Endothelial cell of umbilical vein (primary cell): ENCODE measurements around the gene TARS1. TPM values are rescaled to one million over a fixed set of nuclear protein-coding genes. Genes with fewer than 3 reads are reported as not detected.

Experiments used
- BruUV-seq: library from RNA; stranded (reverse); fragments of 400-500 nt; replicated peaks from 2 replicates; lab custom pipeline; 2021; lab: Mats Ljungman, UMichigan
- CTCF ChIA-PET: fragments of 300-600, 350-600 bp; sonication (Branson Sonifier 250); formaldehyde crosslinking; loops from one replicate; lab custom pipeline; 2021; ENCODE audit warnings: antibody characterized with exemption, inconsistent platforms; lab: Charles Lee
- POLR2A ChIA-PET: fragments of 300-600, 350-600 bp; sonication (Branson Sonifier 250); formaldehyde crosslinking; loops from one replicate; lab custom pipeline; 2021; ENCODE audit warnings: antibody characterized with exemption, inconsistent platforms; lab: Charles Lee
- DNase-seq: peaks from one replicate; pipeline ENCODE4 v3.0.0-alpha.2; 2011; ENCODE audit warnings: low read depth, low spot score
- FAIRE-seq: peaks from 2 replicates; lab custom pipeline; 2011; peaks lifted over from hg19 to GRCh38; lab: Jason Lieb, UNC
- H2AFZ ChIP-seq: 2 replicates; pipeline ENCODE4 v1.6.0; 2012; ENCODE audit warnings: low read depth, low read length, control low read depth, inconsistent platforms
- H3K27ac ChIP-seq: 2 replicates; pipeline ENCODE4 v1.5.1; 2011; ENCODE audit warnings: low read depth, mild to moderate bottlenecking, control low read depth, low read length, moderate library complexity; ENCODE audit not compliant: insufficient read depth
- H3K27me3 ChIP-seq, 2 experiments: 2 replicates each; pipeline versions ENCODE4 v1.6.0 to v1.6.1; 2011; ENCODE audit warnings: low read length in 2 of 2, mixed read lengths in 1 of 2; ENCODE audit not compliant: control insufficient read depth in 2 of 2, insufficient read depth in 2 of 2
- H3K36me3 ChIP-seq, 2 experiments: 2 replicates in 1 of 2; 3 replicates in 1 of 2; pipeline ENCODE4 v1.5.1; 2011; ENCODE audit warnings: low read length in 2 of 2, mild to moderate bottlenecking in 1 of 2, moderate library complexity in 1 of 2; ENCODE audit not compliant: control insufficient read depth in 2 of 2, insufficient read depth in 2 of 2; ENCODE audit errors: extremely low read depth in 1 of 2
- H3K4me1 ChIP-seq: 3 replicates; pipeline ENCODE4 v1.5.1; 2011; ENCODE audit warnings: mild to moderate bottlenecking, low read length; ENCODE audit not compliant: control insufficient read depth, insufficient read depth; ENCODE audit errors: extremely low read depth
- H3K4me2 ChIP-seq: 2 replicates; pipeline ENCODE4 v1.6.1; 2011; ENCODE audit warnings: low read length, control low read depth, mixed read lengths; ENCODE audit not compliant: insufficient read depth
- H3K4me3 ChIP-seq, 3 experiments: fragments of 200-600 bp in 1 of 3; sonication (generic), shearing (Covaris generic) in 1 of 3; replicated peaks in 1 of 3; 2 replicates each; pipeline ENCODE4 v1.5.1; 2011 to 2016; ENCODE audit warnings: control low read depth in 3 of 3, low read length in 3 of 3, mild to moderate bottlenecking in 2 of 3, inconsistent platforms in 1 of 3, low read depth in 1 of 3, moderate library complexity in 1 of 3; ENCODE audit not compliant: insufficient read depth in 1 of 3
- H3K79me2 ChIP-seq: 2 replicates; pipeline ENCODE4 v1.6.0; 2012; ENCODE audit warnings: low read length, inconsistent platforms; ENCODE audit not compliant: control insufficient read depth, insufficient read depth
- H3K9ac ChIP-seq: replicated peaks from 2 replicates; pipeline ENCODE3; 2011; ENCODE audit warnings: low read length, control low read depth; ENCODE audit not compliant: insufficient read depth; ENCODE audit errors: extremely low read depth
- H3K9me1 ChIP-seq: replicated peaks from 3 replicates; pipeline ENCODE4 v1.6.0; 2011; ENCODE audit warnings: mild to moderate bottlenecking, low read length; ENCODE audit not compliant: control insufficient read depth, insufficient read depth; ENCODE audit errors: extremely low read depth
- H3K9me3 ChIP-seq: replicated peaks from 2 replicates; pipeline ENCODE4 v1.5.1; 2012; ENCODE audit warnings: low read length, inconsistent platforms; ENCODE audit not compliant: control insufficient read depth, insufficient read depth
- H4K20me1 ChIP-seq: replicated peaks from 2 replicates; pipeline ENCODE3; 2011; ENCODE audit warnings: mild to moderate bottlenecking, low read length; ENCODE audit not compliant: control insufficient read depth, insufficient read depth; ENCODE audit errors: extremely low read depth
- CTCF ChIP-seq, 2 donors: IDR thresholded peaks; 1 replicate in 1 of 2; 2 replicates in 1 of 2; pipeline ENCODE4 v1.5.1; 2011; ENCODE audit warnings: low read length in 2 of 2, mild to moderate bottlenecking in 2 of 2, moderate library complexity in 2 of 2, control low read depth in 1 of 2, inconsistent platforms in 1 of 2, low read depth in 1 of 2; ENCODE audit not compliant: insufficient read depth in 1 of 2; ENCODE audit errors: extremely low read depth in 1 of 2
- EZH2 ChIP-seq: IDR thresholded peaks from 2 replicates; pipeline ENCODE4 v1.6.1; 2012; ENCODE audit warnings: borderline replicate concordance, low read depth, mild to moderate bottlenecking, moderate library complexity, low read length, inconsistent platforms; ENCODE audit not compliant: severe bottlenecking
- FOS ChIP-seq: IDR thresholded peaks from 2 replicates; pipeline ENCODE4 v1.6.1; 2011; ENCODE audit warnings: mild to moderate bottlenecking, low read length, moderate library complexity, borderline replicate concordance; ENCODE audit not compliant: insufficient read depth
- GATA2 ChIP-seq: IDR thresholded peaks from 2 replicates; pipeline ENCODE4 v1.7.0; 2011; ENCODE audit warnings: low read depth, mild to moderate bottlenecking, moderate library complexity, mixed read lengths, low read length; ENCODE audit not compliant: insufficient read length, insufficient read depth
- JUN ChIP-seq: IDR thresholded peaks from 2 replicates; pipeline ENCODE4 v1.6.1; 2011; ENCODE audit warnings: borderline replicate concordance, low read depth; ENCODE audit not compliant: insufficient read length, insufficient read depth
- MAX ChIP-seq: IDR thresholded peaks from 2 replicates; pipeline ENCODE4 v1.6.1; 2011; ENCODE audit not compliant: insufficient read depth, insufficient read length
- MYC ChIP-seq: IDR thresholded peaks from one replicate; pipeline ENCODE4 v1.6.1; 2011; ENCODE audit warnings: mild to moderate bottlenecking, low read depth, low read length
- POLR2A ChIP-seq: IDR thresholded peaks from 2 replicates; pipeline ENCODE4 v1.6.1; 2012; ENCODE audit warnings: low read depth, mild to moderate bottlenecking, control low read depth, low read length
- POLR2AphosphoS5 ChIP-seq: IDR thresholded peaks from 2 replicates; pipeline ENCODE4 v1.6.1; 2012; ENCODE audit warnings: low read depth, mild to moderate bottlenecking, control low read depth, low read length, moderate library complexity; ENCODE audit not compliant: insufficient read depth
- dilution Hi-C: fragments of 300-500 bp; cut with MboI; formaldehyde crosslinking; loops from one replicate; pipeline ENCODE4 v1.15.0; 2019; ENCODE audit warnings: low sequenced_read_pairs; ENCODE audit not compliant: extremely low pct_ligation_motif_present
- intact Hi-C: fragments of 100-400 bp; cut with micrococcal nuclease; formaldehyde crosslinking; loops from one replicate; pipeline ENCODE4 v1.10.0; 2022
- polyA plus RNA-seq, 4 experiments: library from polyadenylated mRNA; depleted of rRNA in 3 of 4; stranded (reverse) in 3 of 4; unstranded in 1 of 4; fragments of >200 nt; gene quantifications; 2 replicates each; pipeline versions ENCODE4 v1.2.1 to v1.2.3, GENCODE V29; 2011 to 2012; ENCODE audit warnings: missing spikeins in 1 of 4
- total RNA-seq: library from RNA; stranded (reverse); gene quantifications from 2 replicates; pipeline ENCODE4 v1.2.3, GENCODE V29; 2021

TARS1 gene
- total and polyA plus RNA-seq, 2 donors (not counting 3 experiments of a cell fraction or from before 2014, with no cell fraction given) = 39.1 to 175 TPM

DNA sequence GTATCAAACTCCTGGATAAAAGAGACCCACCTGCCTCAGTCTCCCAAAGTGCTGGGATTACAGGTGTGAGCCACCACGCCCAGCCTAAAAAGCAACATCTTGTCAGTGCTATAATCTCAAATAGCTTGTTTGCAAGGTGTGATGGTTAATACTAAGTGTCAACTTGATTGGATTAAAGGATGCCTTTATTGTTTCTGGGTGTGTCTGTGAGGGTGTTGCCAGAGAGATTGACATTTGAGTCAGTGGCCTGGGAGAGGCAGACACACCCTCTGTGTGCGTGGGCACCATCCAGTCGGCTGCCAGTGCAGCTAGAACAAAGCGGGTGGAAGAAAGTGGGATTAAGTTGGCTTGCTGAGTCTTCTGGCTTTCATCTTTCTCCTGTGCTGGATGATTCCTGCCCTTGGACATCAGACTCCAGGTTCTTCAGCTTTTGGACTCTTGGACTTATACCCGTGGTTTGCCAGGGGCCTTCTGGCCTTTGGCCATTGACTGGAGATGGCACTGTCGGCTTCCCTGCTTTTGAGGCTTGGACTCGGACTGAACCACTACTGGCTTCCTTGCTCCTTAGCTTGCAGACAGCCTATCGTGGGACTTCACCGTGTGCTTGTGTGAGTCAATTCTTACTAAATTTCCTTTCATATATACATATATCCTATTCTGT is 28.1 kb downstream of the TARS1 start:
- no peak overlapping the region for H2AFZ ChIP-seq
- dilution Hi-C loops = no loop called here
- no peaks in the 10 kb centered on the region for H4K20me1 ChIP-seq
- H3K36me3 ChIP-seq = peaks cover 19 to 39% of the 10 kb centered on the region in 2 experiments
- H3K27me3 ChIP-seq = no peaks in the 10 kb centered on the region
- POLR2A ChIA-PET = no interaction called here
- no peak for FAIRE-seq
- H3K4me1 ChIP-seq = no peaks in the 10 kb centered on the region
- peaks cover 2% of the 10 kb centered on the region for H3K79me2 ChIP-seq
- intact Hi-C loops = no loop called here
- H3K9me1 ChIP-seq = no peaks in the 10 kb centered on the region
- H3K4me2 ChIP-seq = no peak overlapping the region
- TF ChIP-seq POLR2AphosphoS5 (no peak), GATA2 (no peak), FOS (no peak)
- H3K9ac ChIP-seq = no peak overlapping the region
- CTCF ChIA-PET = interaction anchor here (1.0 to 3.6 kb wide), 8 partner anchors 9 to 879 kb away, joined by 3 to 48 read pairs (median 5); partner anchors contain the start of gene RXFP3
- H3K27ac ChIP-seq = no peak overlapping the region
- no TSS peak for BruUV-seq
- H3K9me3 ChIP-seq = no peaks in the 10 kb centered on the region
- H3K4me3 ChIP-seq = no peak overlapping the region
- DNase-seq = no peak

DNA sequence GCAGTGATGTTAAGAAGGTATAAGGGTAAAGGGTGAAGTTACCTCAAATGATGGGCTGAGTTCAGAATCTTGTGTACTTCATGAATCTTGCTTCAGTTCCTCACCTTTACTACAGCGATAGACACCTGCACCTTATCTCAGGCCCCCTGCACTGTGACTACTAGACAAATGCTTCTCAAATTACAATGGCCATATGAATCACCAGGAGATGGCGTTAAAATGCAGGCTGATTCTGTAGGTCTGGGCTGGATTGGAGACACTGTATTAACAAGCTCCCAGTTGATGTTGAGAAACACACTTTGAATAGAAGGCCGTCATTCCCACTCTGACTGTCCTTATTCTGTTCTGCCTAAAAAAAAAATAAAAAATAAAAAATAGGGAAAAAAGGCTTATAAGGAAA is 29.8 kb downstream of the TARS1 start:
- dilution Hi-C loops = no loop called here
- POLR2A ChIA-PET = no interaction called here
- BruUV-seq = no TSS peak
- no peaks in the 10 kb centered on the region for H3K9me1 ChIP-seq
- H3K27ac ChIP-seq = no peak overlapping the region
- no peaks in the 10 kb centered on the region for H3K27me3 ChIP-seq
- CTCF ChIA-PET = interaction anchor here (1.1 to 3.6 kb wide), 4 partner anchors 23 to 499 kb away, joined by 3 to 48 read pairs (median 24); partner anchors contain the start of gene RXFP3
- no peaks in the 10 kb centered on the region for H4K20me1 ChIP-seq
- no peak overlapping the region for H3K9ac ChIP-seq
- H3K4me2 ChIP-seq = no peak overlapping the region
- no peak for TF ChIP-seq MYC
- TF ChIP-seq POLR2A = no peak
- TF ChIP-seq FOS = no peak
- TF ChIP-seq MAX = no peak
- TF ChIP-seq JUN = no peak
- TF ChIP-seq POLR2AphosphoS5 = no peak
- peak in 1 of 2 donors; percentile 14 for TF ChIP-seq CTCF (IDR thresholded peaks at IDR 0.05; ENCODE audit: extremely low read depth in 1 of 2, insufficient read depth in 1 of 2, low read depth in 1 of 2, low read length in 2 of 2)
- TF ChIP-seq EZH2 = no peak
- peaks cover 2% of the 10 kb centered on the region for H3K79me2 ChIP-seq
- FAIRE-seq = no peak
- H3K4me1 ChIP-seq = no peaks in the 10 kb centered on the region
- DNase-seq = peak; percentile 28
- no peaks in the 10 kb centered on the region for H3K9me3 ChIP-seq
- intact Hi-C loops = loop anchor here (1.0 kb wide), 1 partner anchor 465 kb away; no protein-coding TSS in a partner anchor
- H2AFZ ChIP-seq = no peak overlapping the region
- H3K36me3 ChIP-seq = peaks cover 12 to 32% of the 10 kb centered on the region in 2 experiments
- H3K4me3 ChIP-seq = no peak overlapping the region
